ENCODE measurements around the gene MED16. TPM values are rescaled to one million over a fixed set of nuclear protein-coding genes. Genes with fewer than 3 reads are reported as not detected.

The MED16 gene
- total and polyA plus RNA-seq, 2 of the 4 experiments (the other 2 are of a cell fraction): 8.1 to 40.2 TPM

DNA sequence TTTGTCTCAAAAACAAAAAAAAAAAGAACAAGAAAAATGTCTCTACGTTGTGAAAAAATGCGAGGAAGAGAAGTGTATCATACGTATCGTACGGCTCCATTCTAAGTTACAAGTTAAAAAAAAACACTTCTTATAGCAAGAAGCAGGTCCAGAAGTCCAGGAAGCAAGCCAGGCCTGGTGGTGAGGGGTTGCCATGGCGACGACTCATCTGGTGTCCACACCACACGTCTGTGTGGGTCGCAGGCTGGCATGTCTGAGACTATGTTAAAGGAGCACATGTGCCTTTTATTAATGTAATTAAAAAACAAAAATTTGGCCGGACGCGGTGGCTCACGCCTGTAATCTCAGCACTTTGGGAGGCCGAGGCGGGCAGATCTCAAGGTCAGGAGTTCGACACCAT is 5.9 kb downstream of the MED16 start:
- Histone ChIP-seq H3K18ac (ENCODE audit: low read depth, low read length) (no peak overlapping the region), H2AK5ac (ENCODE audit: low read depth, low read length) (no peak overlapping the region), H2BK15ac (ENCODE audit: low read depth, low read length) (no peak overlapping the region), H3K23ac (ENCODE audit: low read depth, low read length) (no peak overlapping the region), H3K9me1 (ENCODE audit: insufficient read depth, low read length) (no peaks in the 10 kb centered on the region), H3K56ac (ENCODE audit: extremely low read depth, insufficient read depth, low read length) (no peak overlapping the region), H4K8ac (ENCODE audit: low read depth in 2 of 2, low read length in 2 of 2) (no peak overlapping the region), H3K4me3 (ENCODE audit: insufficient read depth, low read depth, low read length) (no peak overlapping the region), H3K4me1 (ENCODE audit: control insufficient read depth, insufficient read depth, low read length) (no peaks in the 10 kb centered on the region), H4K20me1 (ENCODE audit: insufficient read depth, low read length) (peaks cover 6% of the 10 kb centered on the region), H4K5ac (ENCODE audit: low read depth, low read length) (no peak overlapping the region), H3K27ac (ENCODE audit: insufficient read depth, low read length) (no peak overlapping the region), H2AFZ (replicated peaks; ENCODE audit: low read length, poor library complexity) (no peak overlapping the region), H2BK20ac (ENCODE audit: low read depth, low read length) (no peak overlapping the region), H2BK120ac (ENCODE audit: low read depth, low read length) (no peak overlapping the region), H3K14ac (replicated peaks; ENCODE audit: low read depth, low read length) (no peak overlapping the region), H3K9ac (ENCODE audit: low read depth, low read length) (no peak overlapping the region), H3K27me3 (ENCODE audit: control insufficient read depth, insufficient read depth, low read length) (no peaks in the 10 kb centered on the region), H2BK5ac (ENCODE audit: low read depth, low read length, poor library complexity, severe bottlenecking) (no peak overlapping the region), H3K4me2 (ENCODE audit: low read depth, low read length) (no peak overlapping the region), H3K4ac (ENCODE audit: low read depth, low read length) (no peak overlapping the region), H3K36me3 (ENCODE audit: control insufficient read depth, insufficient read depth, low read length) (peaks cover 72% of the 10 kb centered on the region), H3K9me3 (ENCODE audit: control insufficient read depth, insufficient read depth, low read length) (no peaks in the 10 kb centered on the region), H2AK9ac (replicated peaks; ENCODE audit: low read depth, low read length, poor library complexity) (no peak overlapping the region), H3K79me1 (ENCODE audit: low read depth in 1 of 2, low read length in 2 of 2) (peaks cover 13 to 41% of the 10 kb centered on the region in 2 experiments; a peak in 3 of 4 replicates), H4K91ac (ENCODE audit: insufficient read depth, low read depth, low read length) (no peak overlapping the region)
- ChIA-PET CTCF (no interaction called here), POLR2A (ENCODE audit: unreplicated experiment) (no interaction called here)
- intact Hi-C loops (cut with micrococcal nuclease) (no loop called here), in situ Hi-C loops (cut with MboI; ENCODE audit: low sequenced_read_pairs) (no loop called here), dilution Hi-C loops (cut with HindIII; ENCODE audit: low sequenced_read_pairs, unreplicated experiment) (no loop called here)
- no CpG with 5 or more reads among the region's 16 CpGs for WGBS, 2 experiments (ENCODE audit: extremely low coverage in 2 of 2, insufficient read length in 1 of 2)
- BruUV-seq (replicated peaks): no TSS peak
- ATAC-seq (ENCODE audit: low read depth) (no peak), DNase-seq (peak; percentile 67)
- no peak for TF ChIP-seq CHD1 (IDR thresholded peaks at IDR 0.05; ENCODE audit: low read depth, low read length)
- TF ChIP-seq MXI1 (IDR thresholded peaks at IDR 0.05; ENCODE audit: borderline replicate concordance, low read depth, low read length): peak; percentile 61; the same call in 1 of the 2 replicates
- no peak for TF ChIP-seq NFE2L2 (IDR thresholded peaks at IDR 0.05; ENCODE audit: low read depth, low read length)

All from IMR-90 (cell line).